Endothelial cell (in vitro differentiated cells): ENCODE measurements around the gene RNASEH1. TPM values are rescaled to one million over a fixed set of nuclear protein-coding genes. Genes with fewer than 3 reads are reported as not detected.

Experiments
- DNase-seq: peaks from one replicate; pipeline ENCODE4 v3.0.0; 2021; ENCODE audit warnings: low spot score
- H3K27ac Mint-ChIP-seq: one replicate; pipeline ENCODE4 v1.8.0; 2021; ENCODE audit warnings: mixed read lengths, inconsistent platforms; ENCODE audit not compliant: unreplicated experiment
- H3K27me3 Mint-ChIP-seq: one replicate; pipeline ENCODE4 v1.8.0; 2021; ENCODE audit warnings: mild to moderate bottlenecking, moderate library complexity, mixed read lengths, inconsistent platforms; ENCODE audit not compliant: unreplicated experiment
- H3K36me3 Mint-ChIP-seq: one replicate; pipeline ENCODE4 v1.8.0; 2021; ENCODE audit warnings: mild to moderate bottlenecking, low read depth, mixed read lengths, inconsistent platforms; ENCODE audit not compliant: unreplicated experiment
- H3K4me1 Mint-ChIP-seq: one replicate; pipeline ENCODE4 v1.8.0; 2021; ENCODE audit warnings: mild to moderate bottlenecking, mixed read lengths, inconsistent platforms; ENCODE audit not compliant: unreplicated experiment
- H3K4me3 Mint-ChIP-seq: one replicate; pipeline ENCODE4 v1.8.0; 2021; ENCODE audit warnings: mild to moderate bottlenecking, mixed read lengths, inconsistent platforms; ENCODE audit not compliant: unreplicated experiment
- H3K9me3 Mint-ChIP-seq: one replicate; pipeline ENCODE4 v1.8.0; 2021; ENCODE audit warnings: mixed read lengths, inconsistent platforms; ENCODE audit not compliant: unreplicated experiment
- total RNA-seq: library from RNA; stranded (reverse); fragmentation: NEBNext Ultra II Directional; extraction: Animal tissue kit (Norgen Biotek cat#: 25700); gene quantifications from one replicate; pipeline ENCODE4 v1.2.1, GENCODE V29; 2021; ENCODE audit not compliant: unreplicated experiment
- TF ChIP-seq, protein P1 (sequence below): fragments of 200-600 bp; sonication (generic); IDR thresholded peaks from one replicate; pipeline ENCODE4 v1.5.0; 2021; ENCODE audit warnings: antibody characterized with exemption; ENCODE audit not compliant: unreplicated experiment

Gene RNASEH1
- total RNA-seq, 1 donor from 2014 or later, result 24.4 TPM

DNA sequence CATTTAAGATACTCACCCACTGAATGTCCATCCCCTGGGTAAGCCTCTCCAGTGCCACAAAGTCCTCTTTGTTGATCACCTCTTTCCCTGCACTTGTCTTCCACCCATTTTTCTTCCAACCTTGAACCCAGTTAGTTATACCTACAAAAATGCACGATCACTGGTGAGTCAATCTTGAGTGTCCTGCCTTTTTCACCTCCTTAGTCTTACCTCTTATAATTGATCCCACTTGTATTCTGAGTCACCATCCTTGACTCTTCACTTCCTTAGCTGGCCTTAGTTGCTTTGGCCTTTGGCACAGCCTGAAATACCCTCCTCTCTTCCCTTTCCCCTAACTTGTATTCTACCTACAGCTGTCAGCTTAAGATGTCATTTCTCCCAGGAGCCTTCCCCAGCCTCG is 10.2 kb downstream of the RNASEH1 start:
- TF ChIP-seq, protein P1, sequence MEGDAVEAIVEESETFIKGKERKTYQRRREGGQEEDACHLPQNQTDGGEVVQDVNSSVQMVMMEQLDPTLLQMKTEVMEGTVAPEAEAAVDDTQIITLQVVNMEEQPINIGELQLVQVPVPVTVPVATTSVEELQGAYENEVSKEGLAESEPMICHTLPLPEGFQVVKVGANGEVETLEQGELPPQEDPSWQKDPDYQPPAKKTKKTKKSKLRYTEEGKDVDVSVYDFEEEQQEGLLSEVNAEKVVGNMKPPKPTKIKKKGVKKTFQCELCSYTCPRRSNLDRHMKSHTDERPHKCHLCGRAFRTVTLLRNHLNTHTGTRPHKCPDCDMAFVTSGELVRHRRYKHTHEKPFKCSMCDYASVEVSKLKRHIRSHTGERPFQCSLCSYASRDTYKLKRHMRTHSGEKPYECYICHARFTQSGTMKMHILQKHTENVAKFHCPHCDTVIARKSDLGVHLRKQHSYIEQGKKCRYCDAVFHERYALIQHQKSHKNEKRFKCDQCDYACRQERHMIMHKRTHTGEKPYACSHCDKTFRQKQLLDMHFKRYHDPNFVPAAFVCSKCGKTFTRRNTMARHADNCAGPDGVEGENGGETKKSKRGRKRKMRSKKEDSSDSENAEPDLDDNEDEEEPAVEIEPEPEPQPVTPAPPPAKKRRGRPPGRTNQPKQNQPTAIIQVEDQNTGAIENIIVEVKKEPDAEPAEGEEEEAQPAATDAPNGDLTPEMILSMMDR, result no peak
- Mint-ChIP-seq H3K27me3 (no peaks in the 10 kb centered on the region), H3K4me3 (no peak overlapping the region), H3K9me3 (no peaks in the 10 kb centered on the region), H3K36me3 (peaks cover 62% of the 10 kb centered on the region), H3K27ac (no peak overlapping the region), H3K4me1 (no peaks in the 10 kb centered on the region)
- no peak for DNase-seq

DNA sequence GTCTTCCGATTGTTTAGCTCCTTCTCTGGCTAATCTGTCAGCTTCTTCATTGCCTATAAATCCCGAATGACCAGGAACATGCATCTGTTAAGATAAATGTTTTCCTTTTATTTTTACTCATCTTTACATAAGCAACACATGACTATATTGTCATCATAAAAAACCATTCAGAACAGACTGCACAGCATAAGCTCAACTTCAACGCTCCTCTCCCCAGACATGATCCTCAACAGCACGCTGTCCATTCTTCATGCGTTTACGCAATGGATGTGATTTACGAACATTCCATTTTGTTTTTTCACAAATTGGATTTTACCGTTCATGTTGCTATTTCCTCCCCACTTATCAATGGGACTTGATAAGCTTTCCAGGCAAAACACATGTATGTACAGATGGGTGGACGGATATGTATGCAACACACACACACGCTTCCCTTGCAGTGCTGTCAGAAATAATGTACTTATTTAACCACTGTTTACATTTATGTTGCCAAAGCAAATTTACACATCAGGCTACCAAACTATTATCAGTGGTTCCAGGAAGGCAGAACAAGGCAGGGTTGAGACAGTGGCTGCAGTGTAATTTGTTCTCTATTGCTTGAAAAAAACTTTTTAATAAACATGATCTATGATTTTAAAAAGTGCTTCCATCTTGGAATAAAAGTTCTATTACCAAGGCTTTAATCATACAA is 12.2 kb downstream of the RNASEH1 start:
- H3K9me3 Mint-ChIP-seq, result no peaks in the 10 kb centered on the region
- peaks cover 62% of the 10 kb centered on the region for H3K36me3 Mint-ChIP-seq
- no peak overlapping the region for H3K4me3 Mint-ChIP-seq
- H3K27ac Mint-ChIP-seq, result no peak overlapping the region
- no peaks in the 10 kb centered on the region for H3K4me1 Mint-ChIP-seq
- DNase-seq, result no peak
- H3K27me3 Mint-ChIP-seq, result no peaks in the 10 kb centered on the region
- TF ChIP-seq, protein P1, result no peak

DNA sequence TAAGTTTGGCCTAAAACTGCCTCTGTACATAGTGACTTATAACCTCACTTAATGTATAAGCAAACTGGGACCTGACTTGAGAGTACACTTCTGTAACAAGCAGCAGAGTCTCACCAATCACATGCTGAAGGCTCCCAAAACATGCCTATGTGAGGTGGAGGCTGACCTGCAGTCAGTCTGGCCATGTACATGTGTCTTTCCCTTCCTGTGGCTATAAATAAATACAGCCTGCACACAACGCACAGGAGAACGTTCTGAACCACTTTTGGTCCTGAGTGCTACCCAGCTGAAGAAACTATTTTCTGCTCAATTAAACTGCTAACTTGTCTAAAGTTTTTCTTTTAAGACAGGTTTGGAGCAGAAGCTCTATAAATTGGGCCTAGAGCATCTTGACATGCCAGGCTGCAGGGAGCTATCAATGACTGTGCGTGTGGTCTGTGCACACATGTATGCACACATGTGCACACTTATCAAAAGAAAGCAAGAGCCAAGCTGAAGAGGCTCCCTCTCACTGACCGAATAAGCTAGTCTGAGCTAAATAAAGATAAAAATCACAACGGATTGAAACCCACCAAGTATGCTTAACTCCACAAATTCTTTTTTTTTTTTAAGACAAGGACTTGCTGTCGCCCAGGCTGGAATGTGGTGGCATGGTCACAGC is 15.0 kb downstream of the RNASEH1 start:
- TF ChIP-seq, protein P1, result no peak
- no peak for DNase-seq
- H3K36me3 Mint-ChIP-seq, result peaks cover 35% of the 10 kb centered on the region
- H3K4me3 Mint-ChIP-seq, result no peak overlapping the region
- H3K27ac Mint-ChIP-seq, result no peak overlapping the region
- no peaks in the 10 kb centered on the region for H3K9me3 Mint-ChIP-seq
- H3K4me1 Mint-ChIP-seq, result no peaks in the 10 kb centered on the region
- no peaks in the 10 kb centered on the region for H3K27me3 Mint-ChIP-seq

DNA sequence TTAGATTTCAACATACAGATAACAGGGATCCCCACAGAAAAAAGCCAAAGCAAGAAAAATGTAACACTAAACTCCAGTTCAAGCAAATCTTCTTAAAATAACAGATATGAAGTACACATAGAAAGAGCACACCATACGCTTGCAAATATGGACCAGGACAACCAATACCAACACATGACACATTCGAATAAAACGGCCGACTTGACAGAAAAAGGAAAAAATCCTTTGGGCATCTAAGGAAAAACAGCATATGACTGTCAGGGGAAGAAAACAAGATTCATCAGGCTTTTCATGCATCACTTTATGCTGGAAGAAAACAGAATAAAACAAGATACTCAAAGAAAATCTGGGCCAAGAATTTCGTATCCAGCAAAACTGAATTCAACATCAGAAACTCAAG is 16.0 kb downstream of the RNASEH1 start:
- no peaks in the 10 kb centered on the region for H3K4me1 Mint-ChIP-seq
- no peak overlapping the region for H3K27ac Mint-ChIP-seq
- peaks cover 30% of the 10 kb centered on the region for H3K36me3 Mint-ChIP-seq
- no peak overlapping the region for H3K4me3 Mint-ChIP-seq
- DNase-seq, result no peak
- TF ChIP-seq, protein P1, result no peak
- no peaks in the 10 kb centered on the region for H3K27me3 Mint-ChIP-seq
- no peaks in the 10 kb centered on the region for H3K9me3 Mint-ChIP-seq

DNA sequence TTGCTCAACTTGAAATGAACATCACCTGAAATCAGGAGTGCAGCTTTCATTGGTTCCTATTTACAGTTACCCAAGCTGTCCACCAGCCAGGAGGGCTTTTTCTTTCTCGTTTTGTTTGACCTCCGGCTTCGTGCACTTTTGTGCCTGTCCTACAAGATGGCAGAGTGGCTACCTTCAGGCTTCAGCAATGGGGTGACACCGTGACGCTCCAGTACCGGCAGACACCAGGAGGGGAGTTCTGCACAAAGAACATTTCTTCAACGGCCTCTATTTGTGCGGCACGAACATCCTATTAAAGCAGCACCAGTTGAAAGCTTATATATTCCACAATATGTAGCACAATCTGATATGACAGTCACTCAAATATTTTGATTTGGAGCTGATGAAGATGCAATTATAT is 18.3 kb downstream of the RNASEH1 start:
- TF ChIP-seq, protein P1, result no peak
- Mint-ChIP-seq H3K4me1 (peaks cover 3% of the 10 kb centered on the region), H3K27me3 (peaks cover 1% of the 10 kb centered on the region), H3K36me3 (peaks cover 27% of the 10 kb centered on the region), H3K9me3 (no peaks in the 10 kb centered on the region), H3K4me3 (no peak overlapping the region), H3K27ac (no peak overlapping the region)
- DNase-seq, result no peak
